HG02571 (cell line): ENCODE data around the gene CLIC3.

ENCODE experiments used
- ATAC-seq: cut with Tn5 transposase; IDR thresholded peaks from one replicate; pipeline ENCODE4 v1.9.1; 2021; ENCODE audit warnings: mild to moderate bottlenecking, moderate library complexity; ENCODE audit not compliant: unreplicated experiment

Gene CLIC3

DNA sequence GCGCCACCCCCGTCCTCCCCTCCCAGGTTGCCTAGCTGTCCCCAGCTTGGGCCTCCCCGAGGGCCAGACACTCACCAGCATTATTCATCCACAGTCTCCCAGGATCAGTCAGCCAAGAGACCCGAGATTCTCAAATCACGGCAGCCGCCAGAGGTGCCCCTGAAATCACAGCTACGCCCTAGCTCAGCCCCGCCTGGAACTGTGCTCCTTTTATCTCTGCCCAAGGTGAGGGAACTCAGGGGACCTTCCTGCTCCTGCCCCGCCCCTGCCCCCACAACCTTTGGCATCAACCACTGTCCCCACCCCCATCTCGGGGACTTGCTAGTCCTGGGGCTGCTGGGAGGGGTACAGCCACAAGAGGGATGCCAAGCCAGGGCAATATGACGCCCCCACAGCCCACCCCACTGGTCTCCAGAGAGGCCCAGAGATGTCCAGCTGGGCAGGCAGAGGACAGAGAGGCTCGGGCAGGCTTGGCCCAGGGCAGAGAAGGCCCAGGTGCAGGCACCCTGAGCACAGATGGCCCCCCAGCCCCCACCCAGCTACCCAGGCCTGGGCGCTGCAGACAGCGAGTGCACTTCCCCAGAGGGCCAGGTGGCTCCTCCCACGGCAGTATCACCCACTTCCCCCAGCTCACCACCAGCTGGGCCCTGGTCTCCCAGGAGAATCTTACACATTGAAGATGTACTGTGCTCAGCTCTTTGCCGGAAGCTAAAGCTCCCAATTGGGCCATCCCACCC is 35.7 kb upstream of the CLIC3 start, which contains the start of gene FUT7:
FUT7 (minus strand) TSS at position 185 of the 737 bp plus-strand sequence; CDS start at position 88, 97 bp downstream.
- no peak for ATAC-seq

GRCh38 chr9:137030538-137031527 is 34.5 kb upstream of the CLIC3 start:
- no peak for ATAC-seq

DNA sequence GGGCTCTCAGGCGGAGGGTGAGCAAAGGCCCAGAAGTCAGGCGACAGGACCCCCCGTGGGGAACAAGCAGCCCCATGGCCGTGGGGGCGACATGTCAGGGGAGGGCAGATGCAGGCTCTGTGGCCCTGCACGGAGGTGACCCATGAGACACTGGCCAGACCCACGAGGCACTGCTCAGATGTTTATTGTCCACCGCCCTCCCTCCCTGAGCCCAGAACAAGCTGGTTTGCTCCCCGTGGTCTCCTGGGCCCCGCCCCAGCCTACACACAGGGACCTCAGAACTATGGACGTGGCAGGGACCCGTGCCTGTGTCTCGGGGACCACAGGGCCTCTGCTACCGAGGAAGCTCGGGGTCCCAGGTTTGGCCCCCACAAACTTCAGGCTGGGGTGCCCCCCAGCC is 33.6 kb upstream of the CLIC3 start:
- ATAC-seq, result no peak

DNA sequence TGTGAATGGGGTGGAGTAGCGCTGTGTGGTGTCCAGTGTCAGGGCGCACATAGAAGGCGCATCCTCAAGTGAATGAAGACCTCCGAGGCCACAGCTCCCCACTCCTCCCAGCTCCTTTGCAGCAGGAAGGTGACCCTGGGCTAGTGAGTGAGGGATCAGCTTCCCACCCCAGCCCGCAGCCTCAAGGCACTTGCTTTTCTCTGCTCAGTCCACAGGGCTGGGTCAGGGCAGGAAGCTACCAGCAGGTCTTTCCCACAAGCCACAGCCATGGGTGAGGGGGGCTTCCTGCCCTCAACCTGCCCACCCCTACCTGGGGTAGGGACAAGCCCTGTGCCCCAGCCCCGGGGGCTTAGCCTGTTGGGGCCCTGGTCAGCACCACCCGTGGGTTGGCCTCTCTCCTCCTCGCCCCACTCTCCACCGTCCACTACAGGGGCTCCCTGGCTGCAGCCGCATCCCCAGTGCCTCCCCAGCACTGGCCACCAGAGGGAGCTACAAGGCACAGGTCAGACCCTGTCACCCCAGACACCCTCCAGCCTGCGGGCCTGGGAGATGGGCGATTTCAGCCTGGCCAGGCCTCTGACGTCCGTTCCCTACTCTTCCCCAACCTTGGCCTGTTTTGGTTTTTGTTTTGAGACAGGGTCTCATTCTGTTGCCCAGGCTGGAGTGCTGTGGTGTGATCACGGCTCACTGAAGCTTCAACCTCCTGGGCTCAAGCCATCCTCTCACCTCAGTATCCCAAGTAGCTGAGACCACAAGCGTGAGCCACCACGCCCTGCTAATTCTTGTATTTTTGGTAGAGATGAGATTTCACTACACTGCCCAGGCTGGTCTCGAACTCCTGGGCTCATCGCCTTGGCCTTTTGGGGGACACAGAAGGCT is 32.9 kb upstream of the CLIC3 start:
- no peak for ATAC-seq

DNA sequence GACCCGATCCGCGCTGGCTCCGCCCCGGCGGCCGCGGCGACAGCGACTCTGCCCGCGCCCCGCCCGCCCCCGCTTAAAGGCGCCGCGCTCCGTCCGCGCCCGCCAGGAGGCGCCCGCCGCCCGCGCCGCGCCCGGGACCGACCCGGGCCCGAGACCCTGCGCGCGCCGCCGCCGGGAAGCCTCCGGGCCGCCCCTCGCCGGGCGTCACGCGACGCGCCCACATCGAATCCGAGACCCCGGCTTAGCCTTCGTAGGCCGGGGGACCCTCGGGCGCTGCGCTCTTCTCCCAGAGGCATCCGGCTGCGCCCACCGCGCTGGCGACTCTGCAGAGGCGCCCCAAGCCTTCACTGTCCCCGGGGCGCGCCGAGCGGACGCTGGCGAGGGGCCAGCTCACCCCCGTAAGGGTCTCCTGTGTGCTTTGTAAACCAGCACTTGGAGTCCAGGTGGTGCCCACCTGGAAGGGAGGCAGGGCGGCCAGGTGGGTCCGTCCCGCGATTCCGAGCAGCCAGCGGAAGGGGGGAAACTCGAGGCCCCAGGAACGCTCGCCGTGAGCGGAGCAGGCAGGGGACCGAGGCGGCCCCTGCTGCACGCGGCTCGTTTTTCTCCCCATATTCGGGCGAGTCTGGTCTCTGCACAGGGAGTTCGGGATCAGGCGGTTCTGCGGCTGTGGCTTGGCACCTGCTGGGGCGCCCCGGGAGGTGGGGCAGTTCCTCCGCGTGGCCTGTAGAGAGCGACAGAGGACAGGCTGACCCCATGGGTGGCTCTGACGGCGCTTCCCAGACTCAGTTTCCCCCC is 32.1 kb upstream of the CLIC3 start:
- no peak for ATAC-seq

GRCh38 chr9:137027369-137028262 is 31.2 kb upstream of the CLIC3 start, which contains the start of gene ABCA2:
Gene ABCA2, minus strand, starts transcription at chr9:137028237. Its CDS starts 97 bp downstream, at chr9:137028140.
- no peak for ATAC-seq

DNA sequence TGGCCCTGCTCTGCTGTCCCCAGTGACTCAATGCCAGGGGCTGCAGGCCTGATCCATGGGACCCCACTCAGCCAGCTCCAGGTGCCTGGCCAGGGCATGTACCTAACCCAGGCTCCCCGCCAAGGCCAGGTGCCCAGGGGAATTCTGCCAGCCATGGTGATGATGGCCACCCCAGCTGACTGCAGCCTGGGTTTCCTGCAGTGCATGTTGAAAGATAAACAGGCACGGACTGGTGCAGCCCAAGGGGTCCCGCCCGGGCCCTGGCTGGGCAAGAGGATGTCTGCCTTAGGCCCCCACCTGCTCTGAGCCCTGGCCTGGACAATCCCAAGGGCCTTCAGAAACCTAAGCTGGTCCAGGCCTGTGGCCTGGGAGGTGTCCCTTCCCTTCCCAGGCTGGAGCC is 30.5 kb upstream of the CLIC3 start:
- no peak for ATAC-seq

- ATAC-seq, result no peak
Measured at GRCh38 chr9:137026384-137026783, 30.0 kb upstream of the CLIC3 start.

- no peak for ATAC-seq
Measured at GRCh38 chr9:137025517-137025966, 29.2 kb upstream of the CLIC3 start.

GRCh38 chr9:137023583-137023991 is 27.2 kb upstream of the CLIC3 start:
- no peak for ATAC-seq

DNA sequence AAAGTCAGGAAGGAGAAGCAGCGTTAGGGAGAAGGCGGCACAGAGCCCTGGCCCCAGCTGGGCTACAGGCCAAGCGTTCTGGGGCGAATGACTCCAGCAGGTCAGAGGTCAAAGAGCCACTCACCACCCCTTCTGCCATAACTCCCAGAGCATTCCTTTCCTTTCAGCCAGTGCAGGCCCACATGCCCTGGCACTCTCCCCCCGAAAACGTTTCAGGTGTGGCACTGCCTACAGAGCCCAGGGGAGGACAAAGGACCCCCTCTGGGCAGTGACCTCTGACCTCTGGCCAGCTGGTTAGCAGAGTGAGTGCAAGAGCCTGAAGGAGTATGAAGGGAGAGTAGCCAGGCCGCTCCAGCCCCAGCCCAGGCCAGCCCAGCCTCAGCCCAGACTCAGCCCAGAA is 26.8 kb upstream of the CLIC3 start:
- ATAC-seq, result no peak

DNA sequence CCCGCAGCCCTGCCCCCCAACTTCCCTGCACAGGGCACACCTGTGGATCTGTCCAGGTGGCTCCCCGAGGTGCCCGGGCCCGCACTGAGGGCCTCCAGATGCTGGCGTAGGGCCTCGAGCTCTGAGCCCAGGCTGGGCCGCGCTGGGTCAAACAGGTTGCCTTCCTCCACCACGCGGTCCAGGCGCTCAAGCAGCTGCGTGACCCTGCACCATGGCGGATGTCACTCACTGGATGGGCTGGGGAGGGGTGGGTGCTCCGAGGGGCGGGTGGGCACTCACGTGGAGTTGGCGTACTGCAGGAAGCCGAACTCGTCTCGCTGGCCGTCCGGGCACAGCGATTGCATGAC is 26.3 kb upstream of the CLIC3 start:
- no peak for ATAC-seq

GRCh38 chr9:137021979-137022661 is 25.8 kb upstream of the CLIC3 start:
- no peak for ATAC-seq

DNA sequence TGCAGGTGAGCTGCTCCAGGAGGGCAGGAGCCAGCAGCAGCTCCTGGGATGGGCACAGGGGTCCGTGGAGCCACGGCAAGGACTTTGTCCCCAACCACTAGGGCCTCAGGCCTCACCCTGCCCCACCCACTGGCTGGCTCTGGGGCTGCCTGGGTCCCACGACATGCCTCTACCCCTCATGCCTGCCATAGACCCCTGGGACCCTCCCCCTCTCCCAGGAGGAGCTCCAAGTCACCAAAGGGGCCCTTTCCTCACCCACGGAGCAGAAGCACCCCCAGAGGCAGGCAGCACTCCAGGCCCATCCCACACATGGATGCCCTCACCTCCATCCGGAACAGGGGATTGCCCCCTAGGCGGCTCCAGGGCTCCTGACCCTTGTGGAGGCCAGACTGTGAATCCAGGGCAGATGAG is 25.2 kb upstream of the CLIC3 start:
- no peak for ATAC-seq

- ATAC-seq, result no peak
Measured at GRCh38 chr9:137020771-137021567, 24.6 kb upstream of the CLIC3 start.

DNA sequence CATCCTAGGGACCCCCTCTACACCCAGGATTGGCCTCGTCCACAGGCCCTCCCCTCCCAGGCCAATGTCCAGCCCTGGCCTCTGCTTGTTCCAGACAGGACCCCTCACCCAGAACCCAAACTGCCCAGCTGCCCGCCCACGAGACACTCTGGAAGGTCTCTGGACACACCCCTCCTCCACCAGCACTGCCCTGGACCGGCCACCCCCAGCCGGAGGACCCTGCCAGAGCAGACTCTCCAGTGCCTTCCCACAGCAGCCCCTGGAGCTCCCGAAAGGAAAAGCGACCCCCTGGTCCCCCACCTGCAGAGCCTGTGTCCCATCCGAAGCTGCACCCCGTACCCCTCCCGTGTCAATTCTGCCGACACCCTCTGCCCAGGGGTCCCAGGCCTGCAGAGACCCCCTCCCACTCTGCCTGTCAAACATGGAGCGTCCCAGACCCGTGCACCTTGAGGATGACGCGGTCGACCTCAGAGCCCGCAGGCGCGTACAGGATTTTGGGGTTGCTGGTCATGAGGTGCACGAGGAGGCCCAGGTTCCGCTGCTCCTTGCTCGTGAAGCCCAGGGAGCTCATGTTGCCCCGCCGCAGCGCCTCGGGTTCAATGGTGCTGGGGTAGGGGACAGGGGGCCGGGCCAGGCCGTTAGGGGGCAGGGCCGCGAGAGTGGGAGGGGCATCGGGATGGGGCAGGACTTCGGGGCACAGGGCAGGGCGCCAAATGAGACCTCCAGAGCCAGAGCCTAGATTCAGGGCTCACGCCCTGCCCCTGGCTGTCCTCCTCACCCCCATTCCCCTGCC is 23.7 kb upstream of the CLIC3 start:
- ATAC-seq, result no peak
